K562 (cell line): Measurements from ENCODE around the gene ITPR2.

Experiments
- CTCF ChIP-seq, 3 experiments: IDR thresholded peaks in 2 of 3; conservative IDR thresholded peaks in 1 of 3; 2 replicates each; pipeline ENCODE4 v1.5.1; 2011 to 2012; ENCODE audit warnings: low read length in 3 of 3, mild to moderate bottlenecking in 3 of 3, control low read depth in 2 of 3, improper control_type of control experiment in 1 of 3, inconsistent platforms in 1 of 3, low read depth in 1 of 3, mixed read lengths in 1 of 3, moderate library complexity in 1 of 3; ENCODE audit not compliant: insufficient read depth in 2 of 3
- DPF2 ChIP-seq: fragments of 450-650 bp; IDR thresholded peaks from 2 replicates; pipeline ENCODE4 v1.6.1; 2016
- MAFK ChIP-seq: IDR thresholded peaks from 2 replicates; pipeline ENCODE4 v1.6.1; 2011; ENCODE audit warnings: low read length, improper control_type of control experiment
- MCM7 ChIP-seq, 2 experiments: fragments of 450-650 bp; IDR thresholded peaks; 2 replicates each; pipeline ENCODE4 v1.6.1; 2016 to 2018
- RBBP5 ChIP-seq: fragments of 200-600 bp; sonication (generic); IDR thresholded peaks from 2 replicates; pipeline ENCODE4 v1.6.1; 2012; ENCODE audit warnings: borderline replicate concordance, mild to moderate bottlenecking, low read length, control low read depth, inconsistent platforms; ENCODE audit not compliant: insufficient read depth, poor library complexity, severe bottlenecking
- RBM34 ChIP-seq: fragments of 200-400 bp; formaldehyde crosslinking; IDR thresholded peaks from 2 replicates; pipeline ENCODE4 v1.6.1; 2018; ENCODE audit warnings: low read length, borderline replicate concordance; ENCODE audit not compliant: insufficient read depth
- SMAD4 ChIP-seq: fragments of 250-450 bp; sonication (Bioruptor Pico); conservative IDR thresholded peaks from 2 replicates; pipeline ENCODE4 v1.8.0; 2021; ENCODE audit warnings: inconsistent platforms, mild to moderate bottlenecking, moderate library complexity
- SRSF3 ChIP-seq: fragments of 200-400 bp; formaldehyde crosslinking; IDR thresholded peaks from 2 replicates; pipeline ENCODE4 v1.6.1; 2016; ENCODE audit warnings: mild to moderate bottlenecking, low read length, moderate library complexity; ENCODE audit not compliant: insufficient read depth
- TSHZ1 ChIP-seq: fragments of 250-450 bp; sonication (Bioruptor Pico); IDR thresholded peaks from 2 replicates; pipeline ENCODE4 v1.4.0; 2020; ENCODE audit warnings: mild to moderate bottlenecking, moderate library complexity
- ZNF121 ChIP-seq: sonication (generic); formaldehyde crosslinking; conservative IDR thresholded peaks from 2 replicates; pipeline ENCODE4 v1.8.0; 2022; ENCODE audit warnings: missing genetic modification reagents
- ZSCAN29 ChIP-seq: fragments of 450-650 bp; IDR thresholded peaks from 2 replicates; pipeline ENCODE4 v1.6.1; 2017

GRCh38 chr12:26737487-26738030 is 95.4 kb downstream of the ITPR2 start:
- no peak for TF ChIP-seq RBM34
- TF ChIP-seq CTCF (IDR thresholded peaks at IDR 0.05 in 2 of 3, conservative IDR thresholded peaks at IDR 0.05 in 1 of 3; ENCODE audit: insufficient read depth in 2 of 3, low read depth in 1 of 3, low read length in 3 of 3) = no peak
- TF ChIP-seq ZSCAN29 = no peak
- no peak for TF ChIP-seq MCM7 (IDR thresholded peaks at IDR 0.05)
- TF ChIP-seq ZNF121 (CRISPR knock-in tag) = no peak
- no peak for TF ChIP-seq RBBP5
- no peak for TF ChIP-seq DPF2
- TF ChIP-seq TSHZ1 (CRISPR knock-in tag) = no peak
- no peak for TF ChIP-seq SMAD4 (CRISPR knock-in tag)
- no peak for TF ChIP-seq MAFK
- no peak for TF ChIP-seq SRSF3
